Mucosa of rectum (tissue), 2 donors: ENCODE data around the gene AFG1L.
A peak's percentile ranks its signal among the peaks of the same experiment; 100 is the strongest.

ENCODE experiments used
- H3K27ac ChIP-seq, 2 donors: one replicate each; pipeline ENCODE4 v1.7.0; 2013; ENCODE audit warnings: inconsistent platforms in 2 of 2, low read depth in 2 of 2, low read length in 2 of 2
- H3K27me3 ChIP-seq, 2 donors: one replicate each; pipeline ENCODE4 v1.7.0; 2013; ENCODE audit warnings: low read length in 2 of 2; ENCODE audit not compliant: control insufficient read depth in 2 of 2, insufficient read depth in 2 of 2
- H3K36me3 ChIP-seq, 2 donors: one replicate each; pipeline ENCODE4 v1.7.0; 2013; ENCODE audit warnings: low read length in 2 of 2; ENCODE audit not compliant: control insufficient read depth in 2 of 2, insufficient read depth in 2 of 2
- H3K4me1 ChIP-seq, 2 donors: one replicate each; pipeline ENCODE4 v1.7.0; 2013; ENCODE audit warnings: low read length in 2 of 2, mild to moderate bottlenecking in 1 of 2; ENCODE audit not compliant: control insufficient read depth in 2 of 2, insufficient read depth in 2 of 2
- H3K4me3 ChIP-seq, 2 donors: one replicate each; pipeline ENCODE4 v1.7.0; 2013; ENCODE audit warnings: low read length in 2 of 2
- H3K9ac ChIP-seq, 2 donors: one replicate each; pipeline ENCODE4 v1.7.0; 2013; ENCODE audit warnings: low read length in 2 of 2, low read depth in 1 of 2, mild to moderate bottlenecking in 1 of 2
- H3K9me3 ChIP-seq, 2 donors: one replicate each; pipeline ENCODE4 v1.7.0; 2013; ENCODE audit warnings: low read length in 2 of 2; ENCODE audit not compliant: control insufficient read depth in 2 of 2
- donor health status: healthy.
- donor health status: Normal muscosa, but diverticular disease.

AFG1L gene

DNA sequence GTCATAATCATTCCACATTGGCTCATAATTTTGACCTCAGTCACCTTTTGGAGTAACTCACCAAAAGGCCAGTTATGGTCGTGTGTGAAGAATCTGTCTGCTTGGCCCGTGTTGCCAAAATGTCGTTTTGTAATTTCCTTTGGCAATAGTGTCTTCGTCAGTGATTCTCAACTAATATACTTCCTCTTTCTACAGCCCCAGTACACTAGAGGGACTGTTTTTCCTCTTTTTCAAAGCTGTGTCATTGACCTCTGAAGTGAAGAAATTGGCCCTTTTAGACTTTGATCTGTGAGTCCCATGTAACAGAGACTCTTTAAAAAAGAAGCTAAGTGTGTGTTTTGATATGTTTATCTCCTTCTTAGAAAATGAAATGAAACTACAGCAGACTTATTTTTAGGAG is 271.0 kb downstream of the AFG1L start:
- Histone ChIP-seq H3K9ac (peak overlapping the region in 1 of 2 donors; percentile 54), H3K27ac (peak overlapping the region; percentile 68 to 76), H3K36me3 (peaks cover 29 to 33% of the 10 kb centered on the region in 2 donors), H3K4me3 (peak overlapping the region in 1 of 2 donors; percentile 28), H3K9me3 (no peaks in the 10 kb centered on the region), H3K27me3 (no peaks in the 10 kb centered on the region), H3K4me1 (peaks cover 34 to 49% of the 10 kb centered on the region in 2 donors)

DNA sequence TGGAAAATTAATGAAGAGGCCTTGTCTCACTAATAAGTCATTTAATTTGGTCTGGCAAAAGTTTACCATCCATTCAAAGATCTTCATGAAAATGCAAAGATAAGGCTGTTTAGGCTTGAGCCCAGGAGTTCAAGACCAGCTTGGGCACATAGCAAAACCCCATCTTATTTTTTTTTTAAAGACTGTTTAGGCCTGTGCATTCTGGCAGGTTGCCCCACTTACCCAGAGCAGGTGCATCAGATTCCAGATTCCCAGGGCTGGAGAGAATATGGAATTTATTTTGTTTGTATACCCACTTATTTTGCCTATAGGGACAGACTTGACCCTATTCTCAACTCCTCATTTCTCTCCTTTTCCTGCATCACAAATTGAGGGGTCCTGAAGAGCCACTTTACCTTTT is 271.6 kb downstream of the AFG1L start:
- H3K4me1 ChIP-seq: peaks cover 34 to 49% of the 10 kb centered on the region in 2 donors
- no peaks in the 10 kb centered on the region for H3K27me3 ChIP-seq
- peak overlapping the region; percentile 68 to 76 for H3K27ac ChIP-seq
- no peak overlapping the region for H3K9ac ChIP-seq
- no peaks in the 10 kb centered on the region for H3K9me3 ChIP-seq
- H3K36me3 ChIP-seq: peaks cover 32 to 38% of the 10 kb centered on the region in 2 donors
- H3K4me3 ChIP-seq: no peak overlapping the region

DNA sequence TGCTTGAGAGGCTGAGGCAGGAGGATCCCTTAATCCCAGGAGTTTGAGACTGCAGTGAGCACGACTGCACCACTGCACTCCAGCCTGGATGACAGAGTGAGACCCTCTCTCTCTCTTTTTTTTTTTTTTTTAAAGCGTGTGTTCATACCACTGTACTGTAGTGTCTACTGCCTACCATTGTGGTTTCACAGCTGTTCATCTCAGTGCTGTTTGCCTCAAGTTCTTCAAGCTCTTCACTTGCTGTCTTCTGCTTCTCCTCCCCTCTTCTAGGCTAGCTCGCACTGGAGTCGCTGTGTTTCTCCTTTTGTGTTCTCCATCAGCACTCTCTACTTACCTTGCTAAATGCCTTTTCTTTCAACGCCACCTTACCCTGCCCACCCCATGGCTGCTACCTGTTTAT is 273.2 kb downstream of the AFG1L start:
- peaks cover 22 to 34% of the 10 kb centered on the region in 2 donors for H3K4me1 ChIP-seq
- no peaks in the 10 kb centered on the region for H3K9me3 ChIP-seq
- H3K9ac ChIP-seq: no peak overlapping the region
- no peak overlapping the region for H3K4me3 ChIP-seq
- no peaks in the 10 kb centered on the region for H3K27me3 ChIP-seq
- peaks cover 41 to 45% of the 10 kb centered on the region in 2 donors for H3K36me3 ChIP-seq
- no peak overlapping the region for H3K27ac ChIP-seq

DNA sequence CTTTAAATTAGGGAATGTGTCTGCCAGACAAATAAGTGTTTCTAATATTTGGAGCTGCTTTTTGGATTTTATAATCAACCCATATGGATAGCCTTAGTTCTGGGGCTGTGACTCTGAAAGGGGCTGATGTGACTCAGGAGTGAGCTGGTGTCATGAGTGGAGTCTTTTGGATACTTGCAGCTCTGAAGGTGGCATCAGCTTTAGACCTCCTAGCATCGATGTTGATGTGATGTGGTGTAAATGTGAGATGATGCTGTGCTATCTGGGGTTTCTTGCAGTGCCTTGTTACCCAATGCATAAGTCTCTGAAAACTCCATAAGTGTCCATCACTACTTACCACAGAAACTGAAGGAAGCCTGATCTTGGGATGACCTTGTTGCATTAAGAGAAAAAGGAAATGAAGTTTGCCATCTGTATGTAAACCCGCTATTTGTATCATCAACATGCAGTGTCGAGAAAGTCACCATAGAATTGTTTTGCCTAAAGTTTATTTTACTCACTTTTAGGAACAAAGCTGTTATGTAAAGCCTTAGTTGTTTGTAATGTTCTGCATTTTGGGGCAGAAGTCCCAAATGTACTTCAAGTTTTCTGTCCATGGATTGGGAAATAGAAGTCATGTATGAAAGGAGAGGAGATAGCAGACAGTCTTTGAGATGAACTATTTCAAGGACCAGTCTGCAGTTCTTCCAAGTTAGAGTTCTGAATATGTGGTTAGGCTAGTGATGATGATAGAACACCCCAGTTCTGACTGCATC is 273.9 kb downstream of the AFG1L start:
- peaks cover 22 to 31% of the 10 kb centered on the region in 2 donors for H3K4me1 ChIP-seq
- no peak overlapping the region for H3K4me3 ChIP-seq
- no peak overlapping the region for H3K9ac ChIP-seq
- H3K9me3 ChIP-seq: no peaks in the 10 kb centered on the region
- no peaks in the 10 kb centered on the region for H3K27me3 ChIP-seq
- H3K36me3 ChIP-seq: peaks cover 41 to 45% of the 10 kb centered on the region in 2 donors
- H3K27ac ChIP-seq: no peak overlapping the region

DNA sequence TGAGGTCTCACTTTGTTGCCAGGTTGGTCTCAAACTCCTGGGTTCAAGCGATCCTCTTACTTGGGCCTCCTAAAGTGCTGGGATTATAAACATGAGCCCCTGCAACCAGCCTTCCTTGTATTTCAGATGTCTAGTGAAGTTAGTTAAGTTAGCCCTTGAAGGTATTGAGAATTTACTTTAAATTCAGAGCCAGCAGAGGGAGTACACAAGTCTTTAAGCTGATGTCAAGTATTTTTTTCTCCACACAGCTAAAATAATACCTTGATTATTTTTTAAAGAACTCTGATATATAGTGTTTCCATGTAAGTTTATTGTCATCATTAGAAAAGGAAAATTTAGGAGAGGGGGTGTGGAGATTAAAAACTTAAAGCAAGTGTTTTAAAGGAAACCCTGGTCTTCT is 275.7 kb downstream of the AFG1L start:
- H3K9me3 ChIP-seq: no peaks in the 10 kb centered on the region
- no peak overlapping the region for H3K9ac ChIP-seq
- H3K4me1 ChIP-seq: peaks cover 12 to 17% of the 10 kb centered on the region in 2 donors
- H3K36me3 ChIP-seq: peaks cover 41 to 49% of the 10 kb centered on the region in 2 donors
- no peaks in the 10 kb centered on the region for H3K27me3 ChIP-seq
- no peak overlapping the region for H3K4me3 ChIP-seq
- no peak overlapping the region for H3K27ac ChIP-seq

DNA sequence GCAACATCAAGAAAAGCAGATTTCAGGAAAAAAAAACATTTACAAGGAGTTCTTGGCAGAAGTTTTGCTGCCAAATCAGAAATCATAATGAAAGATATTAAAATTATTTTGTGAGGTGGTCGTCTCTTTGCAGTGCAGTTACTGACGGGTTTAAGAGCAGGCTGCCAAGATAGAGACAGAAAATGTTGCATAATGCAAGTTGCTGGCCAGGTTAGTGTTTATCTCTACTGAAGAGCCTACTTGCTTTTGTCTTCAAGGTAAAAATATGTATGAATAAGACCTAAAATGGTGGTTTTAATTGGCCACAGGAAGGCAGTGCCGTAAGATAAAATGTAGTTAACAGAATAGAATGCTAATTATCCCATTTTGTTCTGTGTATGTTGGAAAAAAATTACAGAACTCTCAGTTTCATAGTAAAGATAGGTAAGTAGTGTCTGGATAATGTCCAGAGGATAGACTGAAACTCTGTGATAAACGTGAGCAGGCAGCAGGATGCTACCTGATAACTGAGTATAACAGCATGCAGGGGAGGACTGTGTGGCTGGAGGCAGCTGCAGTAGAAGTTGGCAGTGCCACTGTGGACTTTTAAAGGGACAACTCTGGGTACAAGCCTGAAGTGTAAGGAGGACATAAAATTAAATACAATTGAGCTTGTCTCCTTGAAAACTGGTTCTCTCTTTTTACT is 279.7 kb downstream of the AFG1L start:
- Histone ChIP-seq H3K27me3 (no peaks in the 10 kb centered on the region), H3K4me1 (peaks cover 12 to 13% of the 10 kb centered on the region in 2 donors), H3K9me3 (no peaks in the 10 kb centered on the region), H3K27ac (no peak overlapping the region), H3K9ac (no peak overlapping the region), H3K4me3 (no peak overlapping the region), H3K36me3 (peaks cover 29 to 30% of the 10 kb centered on the region in 2 donors)
